Stomach (tissue), 4 donors: ENCODE results near the gene RAB3GAP2.

Experiments used
- EP300 ChIP-seq: sonication (generic); formaldehyde crosslinking; IDR thresholded peaks from one replicate; pipeline ENCODE4 v1.6.1; 2017; ENCODE audit warnings: antibody characterized with exemption
- POLR2AphosphoS5 ChIP-seq, 3 donors: sonication (generic); formaldehyde crosslinking; IDR thresholded peaks; one replicate each; pipeline ENCODE4 v1.6.1; 2016; ENCODE audit warnings: antibody characterized with exemption in 3 of 3
- TF ChIP-seq, protein P1 (sequence below), 7 experiments: fragments of 450-650 bp in 4 of 7; fragments of 200-600 bp in 3 of 7; sonication (generic) in 3 of 7; IDR thresholded peaks; one replicate each; pipeline ENCODE4 v1.5.1; 2016 to 2019; ENCODE audit warnings: antibody characterized with exemption in 7 of 7, control low read depth in 2 of 7, mild to moderate bottlenecking in 1 of 7

DNA sequence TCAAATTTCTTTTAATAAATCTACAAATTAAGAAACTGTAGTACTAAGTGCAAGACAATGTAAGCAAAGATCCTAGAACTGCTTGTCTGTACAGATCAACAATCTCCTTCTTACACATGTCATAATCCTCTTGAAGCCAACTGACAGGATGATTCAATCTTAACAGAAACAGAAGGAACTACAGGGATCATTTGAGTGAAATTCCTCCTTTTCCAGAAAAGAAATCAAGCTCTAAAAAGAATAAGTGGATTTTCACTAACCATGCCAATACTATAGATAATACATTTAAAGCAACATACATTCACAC is 53.2 kb downstream of the RAB3GAP2 start:
- TF ChIP-seq, protein P1, sequence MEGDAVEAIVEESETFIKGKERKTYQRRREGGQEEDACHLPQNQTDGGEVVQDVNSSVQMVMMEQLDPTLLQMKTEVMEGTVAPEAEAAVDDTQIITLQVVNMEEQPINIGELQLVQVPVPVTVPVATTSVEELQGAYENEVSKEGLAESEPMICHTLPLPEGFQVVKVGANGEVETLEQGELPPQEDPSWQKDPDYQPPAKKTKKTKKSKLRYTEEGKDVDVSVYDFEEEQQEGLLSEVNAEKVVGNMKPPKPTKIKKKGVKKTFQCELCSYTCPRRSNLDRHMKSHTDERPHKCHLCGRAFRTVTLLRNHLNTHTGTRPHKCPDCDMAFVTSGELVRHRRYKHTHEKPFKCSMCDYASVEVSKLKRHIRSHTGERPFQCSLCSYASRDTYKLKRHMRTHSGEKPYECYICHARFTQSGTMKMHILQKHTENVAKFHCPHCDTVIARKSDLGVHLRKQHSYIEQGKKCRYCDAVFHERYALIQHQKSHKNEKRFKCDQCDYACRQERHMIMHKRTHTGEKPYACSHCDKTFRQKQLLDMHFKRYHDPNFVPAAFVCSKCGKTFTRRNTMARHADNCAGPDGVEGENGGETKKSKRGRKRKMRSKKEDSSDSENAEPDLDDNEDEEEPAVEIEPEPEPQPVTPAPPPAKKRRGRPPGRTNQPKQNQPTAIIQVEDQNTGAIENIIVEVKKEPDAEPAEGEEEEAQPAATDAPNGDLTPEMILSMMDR (IDR thresholded peaks at IDR 0.05) = no peak
- no peak for TF ChIP-seq EP300
- TF ChIP-seq POLR2AphosphoS5 (IDR thresholded peaks at IDR 0.05) = no peak
